CD4-positive, alpha-beta T cell (primary cell): ENCODE measurements around the gene ERCC8. TPM values are rescaled to one million over a fixed set of nuclear protein-coding genes. Genes with fewer than 3 reads are reported as not detected.

Source experiments
- ATAC-seq: fragments of 200-7000 bp; cut with Tn5 transposase; one replicate; pipeline ENCODE4 v1.10.0; 2022; ENCODE audit warnings: mild to moderate bottlenecking; ENCODE audit not compliant: poor library complexity
- CTCF ChIA-PET: fragments of 350-600 bp; sonication (Branson Sonifier 250); formaldehyde crosslinking; loops from one replicate; lab custom pipeline; 2021; ENCODE audit warnings: antibody characterized with exemption, inconsistent platforms; lab: Charles Lee
- POLR2A ChIA-PET: fragments of 350-600 bp; sonication (Branson Sonifier 250); formaldehyde crosslinking; loops from one replicate; lab custom pipeline; 2021; ENCODE audit warnings: antibody characterized with exemption, inconsistent platforms; lab: Charles Lee
- DNase-seq, 14 experiments: peaks; one replicate each; pipeline ENCODE4 v3.0.0-alpha.2; 2013 to 2020; ENCODE audit warnings: mixed read lengths in 2 of 14
- H3K27ac ChIP-seq, 2 donors: one replicate each; pipeline versions ENCODE4 v1.5.1 to v1.7.0; 2013; ENCODE audit warnings: low read length in 2 of 2, low read depth in 1 of 2, mild to moderate bottlenecking in 1 of 2
- H3K27me3 ChIP-seq, 2 experiments: 1 replicate in 1 of 2; 2 replicates in 1 of 2; pipeline versions ENCODE4 v1.6.1 to v1.7.0; 2013; ENCODE audit warnings: low read length in 2 of 2, control low read depth in 1 of 2, mild to moderate bottlenecking in 1 of 2, moderate library complexity in 1 of 2; ENCODE audit not compliant: insufficient read depth in 2 of 2, control insufficient read depth in 1 of 2
- H3K36me3 ChIP-seq: one replicate; pipeline ENCODE4 v1.6.1; 2013; ENCODE audit warnings: low read length, control low read depth; ENCODE audit not compliant: insufficient read depth
- H3K4me1 ChIP-seq: one replicate; pipeline ENCODE4 v1.6.1; 2013; ENCODE audit warnings: low read length, control low read depth; ENCODE audit not compliant: insufficient read depth
- H3K4me3 ChIP-seq: one replicate; pipeline ENCODE4 v1.5.1; 2013; ENCODE audit warnings: mild to moderate bottlenecking, low read length, moderate library complexity
- H3K9me3 ChIP-seq, 2 experiments: 1 replicate in 1 of 2; 2 replicates in 1 of 2; pipeline versions ENCODE4 v1.6.1 to v1.7.0; 2013; ENCODE audit warnings: low read length in 2 of 2, mild to moderate bottlenecking in 2 of 2, control low read depth in 1 of 2, moderate library complexity in 1 of 2; ENCODE audit not compliant: control insufficient read depth in 1 of 2, insufficient read depth in 1 of 2
- H3K27ac Mint-ChIP-seq: one replicate; pipeline ENCODE4 v1.8.0; 2020; ENCODE audit warnings: mixed read lengths
- H3K27me3 Mint-ChIP-seq: one replicate; pipeline ENCODE4 v1.8.0; 2021; ENCODE audit warnings: mixed read lengths
- H3K36me3 Mint-ChIP-seq: one replicate; pipeline ENCODE4 v1.8.0; 2021; ENCODE audit warnings: low read depth, mixed read lengths
- H3K4me1 Mint-ChIP-seq: one replicate; pipeline ENCODE4 v1.8.0; 2021; ENCODE audit warnings: low read depth, mixed read lengths
- H3K4me3 Mint-ChIP-seq: one replicate; pipeline ENCODE4 v1.8.0; 2020; ENCODE audit warnings: mild to moderate bottlenecking, mixed read lengths
- H3K9me3 Mint-ChIP-seq: one replicate; pipeline ENCODE4 v1.8.0; 2020; ENCODE audit warnings: mixed read lengths
- CTCF ChIP-seq: fragments of 200-600 bp; IDR thresholded peaks from one replicate; pipeline ENCODE4 v1.8.0; 2022; ENCODE audit warnings: antibody characterized with exemption, mild to moderate bottlenecking
- intact Hi-C, 2 experiments: fragments of 100-400 bp; cut with DNase I in 1 of 2; cut with micrococcal nuclease in 1 of 2; formaldehyde crosslinking; loops; one replicate each; pipeline versions ENCODE4 v1.15.1 to v1.9.0; 2023 to 2025; cut with DNase I, micrococcal nuclease
- total RNA-seq, 174 experiments: library from RNA in 2 of 174; stranded (reverse) in 2 of 174; gene quantifications; one replicate each; pipeline ENCODE4 v1.2.3 and lab custom pipeline; 2021 to 2026

Gene ERCC8
- total RNA-seq, 2 experiments from 2014 or later = 2.6 to 3.7 TPM

DNA sequence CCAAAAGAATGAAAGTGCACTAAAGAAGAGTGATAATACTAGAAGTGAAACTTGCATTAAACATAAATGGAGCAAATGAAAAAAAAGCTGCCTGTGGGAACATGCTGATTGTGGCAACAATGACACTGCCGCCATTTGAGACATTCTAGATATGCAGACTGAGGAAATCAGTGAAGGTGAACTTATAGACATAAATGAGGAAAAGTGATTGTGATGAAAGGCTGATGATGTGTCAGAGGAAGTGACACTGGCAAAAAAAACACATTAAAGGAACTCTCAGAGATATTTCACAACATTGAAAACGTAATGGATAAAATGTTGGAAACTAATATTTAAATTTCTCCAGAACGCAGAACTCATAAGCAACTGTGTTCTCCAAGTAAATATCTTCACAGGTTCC is 1.2 kb downstream of the ERCC8 start:
- intact Hi-C loops = loop anchor here in 1 of 2 experiments (5.0 to 10.0 kb wide), 2 partner anchors 464 to 1471 kb away; partner anchors contain the start of gene IPO11

DNA sequence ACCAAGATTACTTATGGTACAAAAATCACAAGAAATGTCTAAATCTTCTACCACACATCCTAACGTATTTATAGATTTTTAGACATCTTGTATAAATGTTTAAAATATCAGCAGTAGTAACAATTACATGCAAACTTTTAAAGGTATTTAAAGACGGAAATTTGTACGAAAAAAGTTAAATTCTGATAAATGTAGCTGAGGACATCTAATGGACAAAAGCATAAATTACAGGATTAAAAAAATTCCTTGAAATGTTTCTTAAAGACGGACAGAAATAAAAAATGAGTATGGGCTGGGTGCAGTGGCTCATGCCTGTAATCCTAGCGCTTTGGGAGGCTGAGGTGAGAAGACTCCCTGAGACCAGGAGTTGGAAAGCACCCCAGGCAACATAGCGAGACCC is 15.8 kb downstream of the ERCC8 start:
- H3K27ac ChIP-seq = no peak overlapping the region

More for the DNA sequence above, 1.2 kb downstream of the ERCC8 start:
- Mint-ChIP-seq H3K4me1 (peaks cover 18% of the 10 kb centered on the region), H3K9me3 (no peaks in the 10 kb centered on the region), H3K4me3 (no peak overlapping the region), H3K27ac (no peak overlapping the region), H3K27me3 (no peaks in the 10 kb centered on the region), H3K36me3 (peaks cover 6% of the 10 kb centered on the region)
- peak in 2 of 14 experiments; percentile 31 to 36 for DNase-seq
- no peak for TF ChIP-seq CTCF
- Histone ChIP-seq H3K27me3 (no peaks in the 10 kb centered on the region), H3K4me3 (no peak overlapping the region), H3K4me1 (peaks cover 10% of the 10 kb centered on the region), H3K36me3 (no peaks in the 10 kb centered on the region), H3K9me3 (no peaks in the 10 kb centered on the region), H3K27ac (no peak overlapping the region)
- CTCF ChIA-PET = no interaction called here
- no peak for ATAC-seq
- POLR2A ChIA-PET = no interaction called here

DNA sequence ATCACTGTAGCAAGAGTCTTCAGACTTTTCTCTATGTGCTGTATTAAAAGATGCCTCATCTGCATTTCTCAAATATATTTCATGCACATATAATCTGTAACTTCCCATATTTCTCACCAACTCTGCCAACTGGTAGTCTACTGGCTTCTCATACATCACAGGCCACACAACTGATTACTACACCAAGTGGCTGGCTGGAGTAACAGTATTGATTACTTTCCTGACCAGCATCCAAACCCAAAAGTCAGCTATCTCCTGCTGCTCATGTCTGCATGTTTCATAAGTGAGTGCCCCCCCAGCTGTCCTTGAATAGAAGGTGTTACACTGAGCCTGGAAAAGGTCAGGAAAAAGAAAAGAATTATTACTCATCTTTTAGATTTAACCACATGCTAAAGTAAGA is 17.4 kb downstream of the ERCC8 start:
- H3K27ac Mint-ChIP-seq = no peak overlapping the region
- H3K4me1 Mint-ChIP-seq = no peaks in the 10 kb centered on the region
- no peak for DNase-seq
- H3K36me3 Mint-ChIP-seq = peaks cover 41% of the 10 kb centered on the region
- ChIA-PET POLR2A (no interaction called here), CTCF (no interaction called here)
- H3K9me3 ChIP-seq = no peaks in the 10 kb centered on the region
- no peaks in the 10 kb centered on the region for H3K27me3 Mint-ChIP-seq
- H3K27me3 ChIP-seq = no peaks in the 10 kb centered on the region
- H3K4me3 ChIP-seq = no peak overlapping the region
- H3K27ac ChIP-seq = no peak overlapping the region
- TF ChIP-seq CTCF = no peak
- intact Hi-C loops = no loop called here
- no peaks in the 10 kb centered on the region for H3K4me1 ChIP-seq
- no peak for ATAC-seq
- no peaks in the 10 kb centered on the region for H3K9me3 Mint-ChIP-seq
- H3K4me3 Mint-ChIP-seq = no peak overlapping the region
- H3K36me3 ChIP-seq = peaks cover 21% of the 10 kb centered on the region

More for the DNA sequence above, 15.8 kb downstream of the ERCC8 start:
- CTCF ChIA-PET = no interaction called here
- ATAC-seq (no peak), DNase-seq (no peak)
- Histone ChIP-seq H3K36me3 (peaks cover 21% of the 10 kb centered on the region), H3K4me1 (no peaks in the 10 kb centered on the region), H3K4me3 (no peak overlapping the region), H3K9me3 (no peaks in the 10 kb centered on the region), H3K27me3 (no peaks in the 10 kb centered on the region)
- no peak for TF ChIP-seq CTCF
- peaks cover 29% of the 10 kb centered on the region for H3K36me3 Mint-ChIP-seq
- no peaks in the 10 kb centered on the region for H3K9me3 Mint-ChIP-seq
- POLR2A ChIA-PET = no interaction called here
- intact Hi-C loops = no loop called here
- no peaks in the 10 kb centered on the region for H3K4me1 Mint-ChIP-seq
- H3K27ac Mint-ChIP-seq = no peak overlapping the region
- H3K27me3 Mint-ChIP-seq = no peaks in the 10 kb centered on the region
- H3K4me3 Mint-ChIP-seq = no peak overlapping the region
